MG63 (cell line): ENCODE results near the gene DAB1. TPM values are rescaled to one million over a fixed set of nuclear protein-coding genes. Genes with fewer than 3 reads are reported as not detected.

Experiments
- DNase-seq: peaks from one replicate; pipeline ENCODE4 v3.0.0-alpha.2; 2020
- H3K27me3 ChIP-seq: fragments of 250-450 bp; sonication (Bioruptor Pico); 2 replicates; pipeline ENCODE4 v1.5.1; 2020; ENCODE audit warnings: mild to moderate bottlenecking, moderate library complexity
- H3K36me3 ChIP-seq: fragments of 250-450 bp; sonication (Bioruptor Pico); 2 replicates; pipeline ENCODE4 v1.5.1; 2020; ENCODE audit warnings: mild to moderate bottlenecking, moderate library complexity
- H3K4me3 ChIP-seq: fragments of 250-450 bp; sonication (Bioruptor Pico); 2 replicates; pipeline ENCODE4 v1.5.1; 2020; ENCODE audit warnings: mild to moderate bottlenecking, moderate library complexity
- H3K9me3 ChIP-seq: fragments of 250-450 bp; sonication (Bioruptor Pico); 2 replicates; pipeline ENCODE4 v1.5.1; 2020; ENCODE audit warnings: mild to moderate bottlenecking, moderate library complexity
- total RNA-seq: library from RNA; depleted of rRNA; stranded (reverse); fragments of >200 nt; shearing (Covaris generic); gene quantifications from 2 replicates; pipeline ENCODE4 v1.2.3, GENCODE V29; 2014; ENCODE audit warnings: low replicate concordance

The DAB1 gene
- total RNA-seq, 1 experiment from 2014 or later, result not detected

GRCh38 chr1:57124170-57124569, 299.7 kb downstream of the DAB1 start:
- Histone ChIP-seq H3K4me3 (no peak overlapping the region), H3K27me3 (no peaks in the 10 kb centered on the region), H3K36me3 (no peaks in the 10 kb centered on the region), H3K9me3 (no peaks in the 10 kb centered on the region)
- no peak for DNase-seq

- Histone ChIP-seq H3K9me3 (no peaks in the 10 kb centered on the region), H3K36me3 (no peaks in the 10 kb centered on the region), H3K27me3 (no peaks in the 10 kb centered on the region), H3K4me3 (no peak overlapping the region)
- no peak for DNase-seq
Observed at GRCh38 chr1:57122031-57122430, 301.8 kb downstream of the DAB1 start.

- no peaks in the 10 kb centered on the region for H3K9me3 ChIP-seq
- no peaks in the 10 kb centered on the region for H3K36me3 ChIP-seq
- H3K27me3 ChIP-seq, result no peaks in the 10 kb centered on the region
- no peak for DNase-seq
- no peak overlapping the region for H3K4me3 ChIP-seq
Observed at GRCh38 chr1:57118948-57119603, 304.8 kb downstream of the DAB1 start.

GRCh38 chr1:57117753-57118152, 306.1 kb downstream of the DAB1 start:
- Histone ChIP-seq H3K36me3 (no peaks in the 10 kb centered on the region), H3K9me3 (no peaks in the 10 kb centered on the region), H3K4me3 (no peak overlapping the region), H3K27me3 (no peaks in the 10 kb centered on the region)
- DNase-seq, result no peak

GRCh38 chr1:57116871-57117270, 307.0 kb downstream of the DAB1 start:
- Histone ChIP-seq H3K9me3 (no peaks in the 10 kb centered on the region), H3K36me3 (no peaks in the 10 kb centered on the region), H3K27me3 (no peaks in the 10 kb centered on the region), H3K4me3 (no peak overlapping the region)
- no peak for DNase-seq

GRCh38 chr1:57115030-57115614, 308.7 kb downstream of the DAB1 start:
- Histone ChIP-seq H3K27me3 (no peaks in the 10 kb centered on the region), H3K4me3 (no peak overlapping the region), H3K36me3 (no peaks in the 10 kb centered on the region), H3K9me3 (no peaks in the 10 kb centered on the region)
- no peak for DNase-seq

GRCh38 chr1:57112148-57112547, 311.7 kb downstream of the DAB1 start:
- Histone ChIP-seq H3K9me3 (no peaks in the 10 kb centered on the region), H3K36me3 (no peaks in the 10 kb centered on the region), H3K4me3 (no peak overlapping the region), H3K27me3 (no peaks in the 10 kb centered on the region)
- no peak for DNase-seq

GRCh38 chr1:57111175-57111574, 312.7 kb downstream of the DAB1 start:
- H3K36me3 ChIP-seq, result no peaks in the 10 kb centered on the region
- no peaks in the 10 kb centered on the region for H3K9me3 ChIP-seq
- no peaks in the 10 kb centered on the region for H3K27me3 ChIP-seq
- DNase-seq, result no peak
- H3K4me3 ChIP-seq, result no peak overlapping the region

GRCh38 chr1:57109883-57110282, 314.0 kb downstream of the DAB1 start:
- DNase-seq, result no peak
- H3K9me3 ChIP-seq, result no peaks in the 10 kb centered on the region
- no peaks in the 10 kb centered on the region for H3K27me3 ChIP-seq

GRCh38 chr1:57109247-57109646, 314.6 kb downstream of the DAB1 start:
- Histone ChIP-seq H3K4me3 (no peak overlapping the region), H3K36me3 (no peaks in the 10 kb centered on the region), H3K27me3 (no peaks in the 10 kb centered on the region), H3K9me3 (no peaks in the 10 kb centered on the region)
- DNase-seq, result no peak

More at GRCh38 chr1:57109883-57110282, 314.0 kb downstream of the DAB1 start:
- H3K4me3 ChIP-seq, result no peak overlapping the region
- H3K36me3 ChIP-seq, result no peaks in the 10 kb centered on the region

- no peaks in the 10 kb centered on the region for H3K36me3 ChIP-seq
- H3K4me3 ChIP-seq, result no peak overlapping the region
- no peak for DNase-seq
Observed at GRCh38 chr1:57106296-57106695, 317.6 kb downstream of the DAB1 start.

GRCh38 chr1:57102561-57103326, 321.1 kb downstream of the DAB1 start:
- Histone ChIP-seq H3K36me3 (no peaks in the 10 kb centered on the region), H3K4me3 (no peak overlapping the region)
- DNase-seq, result no peak

More at GRCh38 chr1:57106296-57106695, 317.6 kb downstream of the DAB1 start:
- H3K27me3 ChIP-seq, result no peaks in the 10 kb centered on the region
- H3K9me3 ChIP-seq, result no peaks in the 10 kb centered on the region

GRCh38 chr1:57101209-57101608, 322.7 kb downstream of the DAB1 start:
- Histone ChIP-seq H3K9me3 (no peaks in the 10 kb centered on the region), H3K36me3 (no peaks in the 10 kb centered on the region), H3K4me3 (no peak overlapping the region), H3K27me3 (no peaks in the 10 kb centered on the region)
- no peak for DNase-seq

More at GRCh38 chr1:57102561-57103326, 321.1 kb downstream of the DAB1 start:
- Histone ChIP-seq H3K9me3 (no peaks in the 10 kb centered on the region), H3K27me3 (no peaks in the 10 kb centered on the region)

GRCh38 chr1:57094749-57095148, 329.1 kb downstream of the DAB1 start:
- no peaks in the 10 kb centered on the region for H3K9me3 ChIP-seq
- H3K36me3 ChIP-seq, result no peaks in the 10 kb centered on the region
- no peaks in the 10 kb centered on the region for H3K27me3 ChIP-seq
- no peak overlapping the region for H3K4me3 ChIP-seq
- DNase-seq, result no peak

- Histone ChIP-seq H3K27me3 (no peaks in the 10 kb centered on the region), H3K36me3 (no peaks in the 10 kb centered on the region), H3K9me3 (no peaks in the 10 kb centered on the region), H3K4me3 (no peak overlapping the region)
- no peak for DNase-seq
Observed at GRCh38 chr1:57093122-57093521, 330.7 kb downstream of the DAB1 start.

- H3K36me3 ChIP-seq, result no peaks in the 10 kb centered on the region
- no peaks in the 10 kb centered on the region for H3K9me3 ChIP-seq
- H3K4me3 ChIP-seq, result no peak overlapping the region
- DNase-seq, result no peak
- H3K27me3 ChIP-seq, result no peaks in the 10 kb centered on the region
Observed at GRCh38 chr1:57091642-57092041, 332.2 kb downstream of the DAB1 start.

GRCh38 chr1:57089855-57090254, 334.0 kb downstream of the DAB1 start:
- no peak for DNase-seq
- Histone ChIP-seq H3K36me3 (no peaks in the 10 kb centered on the region), H3K9me3 (no peaks in the 10 kb centered on the region), H3K27me3 (no peaks in the 10 kb centered on the region), H3K4me3 (no peak overlapping the region)

- Histone ChIP-seq H3K4me3 (no peak overlapping the region), H3K36me3 (no peaks in the 10 kb centered on the region), H3K27me3 (no peaks in the 10 kb centered on the region), H3K9me3 (no peaks in the 10 kb centered on the region)
- no peak for DNase-seq
Observed at GRCh38 chr1:57089221-57089620, 334.6 kb downstream of the DAB1 start.
